Activated T-helper 1 cell treated with Interleukin-2 at 50 U/mL for 16 hours (primary cell): ENCODE results near the gene CACNA1C.

Experiments used
- DNase-seq: peaks from one replicate; pipeline ENCODE4 v3.0.0-alpha.2; 2020; ENCODE audit warnings: low read depth

The CACNA1C gene

GRCh38 chr12:2205996-2206395 lies 153.2 kb downstream of the CACNA1C start:
- no peak for DNase-seq

DNA sequence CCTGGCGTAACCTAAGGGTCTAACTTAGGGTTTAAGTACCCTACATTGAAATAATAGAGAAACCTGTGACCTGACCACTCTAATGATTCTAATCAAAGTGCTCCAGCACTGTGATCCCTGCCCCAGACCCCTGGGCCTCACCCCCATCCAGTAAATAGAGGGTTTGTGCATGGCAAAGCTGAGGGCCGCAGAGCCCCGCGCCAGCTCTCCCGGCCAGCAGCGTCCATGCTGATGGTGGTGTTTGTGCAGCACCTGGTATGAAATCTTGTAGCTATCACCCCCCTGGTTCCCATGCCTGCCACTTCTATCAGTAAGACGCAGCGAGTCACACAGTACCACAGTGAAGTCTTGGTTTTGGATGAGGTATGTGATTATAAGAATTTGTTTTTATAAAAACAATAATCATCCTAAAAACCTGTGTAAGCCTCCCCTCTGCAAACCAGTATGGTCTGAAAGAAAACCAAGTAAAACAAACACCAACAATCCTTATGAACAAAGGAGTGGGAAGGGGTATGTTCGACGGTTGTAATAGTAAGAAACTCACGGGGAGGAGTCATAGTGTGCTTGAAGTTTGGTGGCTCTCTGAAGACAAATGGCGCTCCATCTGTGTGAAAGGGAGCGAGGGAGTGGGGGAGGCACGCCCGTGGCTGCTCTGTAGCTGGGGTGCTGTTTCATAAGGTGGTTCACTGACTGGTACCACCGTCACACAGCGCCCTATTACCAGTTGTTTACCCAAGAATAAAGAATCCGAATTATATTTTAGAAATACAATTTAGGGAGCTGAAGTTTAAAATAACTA lies 156.2 kb downstream of the CACNA1C start:
- no peak for DNase-seq

GRCh38 chr12:2211119-2211518 lies 158.3 kb downstream of the CACNA1C start:
- DNase-seq, result no peak

DNA sequence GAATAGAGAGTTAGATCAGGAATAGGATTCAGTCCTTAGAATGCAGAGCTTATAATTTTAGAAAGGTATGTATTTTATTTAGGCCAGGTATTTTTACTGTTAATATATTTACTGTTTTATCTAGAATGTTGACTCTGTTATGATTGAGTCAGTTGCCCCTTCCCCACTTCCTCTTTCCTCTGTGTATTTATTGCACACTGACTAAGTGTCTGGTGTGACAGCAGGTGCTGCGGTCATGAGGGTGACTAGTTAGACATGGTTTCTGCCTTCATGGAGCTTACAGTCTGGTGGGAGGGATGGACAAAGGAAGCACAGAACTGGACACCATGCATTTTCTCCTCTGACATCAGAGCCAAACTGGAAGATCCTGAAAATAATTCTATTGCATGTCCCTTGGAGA lies 159.8 kb downstream of the CACNA1C start:
- no peak for DNase-seq

- DNase-seq, result no peak
These were observed 160.4 kb downstream of the CACNA1C start for GRCh38 chr12:2212971-2213869.

GRCh38 chr12:2214411-2214810 lies 161.6 kb downstream of the CACNA1C start:
- no peak for DNase-seq

DNA sequence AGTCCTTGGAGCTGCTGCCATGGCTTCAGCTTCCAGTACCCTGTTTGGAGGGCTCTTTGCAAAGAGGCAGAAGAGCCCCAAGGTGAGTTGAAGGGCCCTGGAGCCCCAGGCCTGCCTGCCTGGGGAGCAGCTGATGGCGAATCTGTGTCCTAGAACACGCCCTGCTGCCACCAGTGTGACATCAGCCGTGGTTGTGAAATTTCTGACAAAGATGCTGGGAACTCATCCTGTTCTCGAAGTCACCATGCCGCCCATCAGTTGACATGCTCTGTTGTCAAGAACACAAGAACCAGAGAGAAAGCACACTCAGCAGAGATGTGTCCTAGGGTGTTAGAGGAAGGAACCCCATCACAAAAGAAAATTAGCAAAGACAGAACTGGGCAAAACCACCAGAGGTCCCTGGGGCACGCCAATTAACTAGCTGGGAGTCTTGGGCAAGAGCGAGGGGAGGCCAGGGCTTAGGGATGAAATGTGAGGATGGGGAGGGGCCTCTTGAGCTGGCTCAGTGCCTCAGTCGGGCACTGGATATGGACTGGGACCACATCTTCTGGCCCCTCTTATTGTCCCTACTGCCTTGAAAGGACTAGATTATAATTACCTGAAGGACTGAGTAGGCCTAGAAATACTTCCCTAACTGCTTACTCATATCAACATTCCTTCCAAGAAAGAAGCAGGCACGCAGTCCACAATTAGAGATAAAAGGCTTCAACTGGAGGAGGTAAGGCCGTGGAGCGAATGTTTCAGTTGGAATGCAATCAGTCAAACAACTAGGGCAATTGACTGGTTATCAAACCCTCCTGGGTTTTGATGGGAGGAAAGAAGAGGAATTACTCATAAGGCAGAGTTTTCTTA lies 163.1 kb downstream of the CACNA1C start:
- no peak for DNase-seq

- DNase-seq, result no peak
These were observed 165.9 kb downstream of the CACNA1C start for GRCh38 chr12:2218706-2219105.

DNA sequence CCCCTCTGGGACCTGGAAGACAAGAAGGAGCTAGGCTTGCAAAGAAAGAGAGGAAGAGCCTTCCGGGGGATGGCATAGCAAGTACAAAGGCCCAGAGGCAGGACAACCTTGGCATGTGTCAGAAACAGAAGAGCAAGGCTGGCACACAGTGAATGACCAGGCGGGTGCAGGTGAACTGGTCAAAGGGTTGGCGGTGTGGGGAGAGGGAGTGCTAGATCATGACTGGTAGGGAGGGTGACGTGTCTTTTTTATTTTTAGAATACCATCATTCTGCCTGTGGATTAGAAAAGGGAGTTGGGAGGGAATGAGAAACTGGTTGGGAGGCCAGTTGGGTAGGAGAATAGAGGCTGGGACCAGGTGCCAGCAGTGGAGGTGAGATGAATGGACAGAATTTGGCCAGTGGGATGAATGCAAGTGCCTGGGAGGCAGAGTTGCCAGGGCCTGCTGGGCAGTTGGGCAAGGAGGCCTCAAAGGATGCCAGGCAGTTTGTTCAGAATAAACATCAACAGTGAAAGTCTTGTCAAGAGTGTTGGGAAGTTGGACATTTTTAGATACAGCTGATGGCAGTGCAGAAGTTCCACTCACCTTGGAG lies 168.3 kb downstream of the CACNA1C start:
- DNase-seq, result no peak

DNA sequence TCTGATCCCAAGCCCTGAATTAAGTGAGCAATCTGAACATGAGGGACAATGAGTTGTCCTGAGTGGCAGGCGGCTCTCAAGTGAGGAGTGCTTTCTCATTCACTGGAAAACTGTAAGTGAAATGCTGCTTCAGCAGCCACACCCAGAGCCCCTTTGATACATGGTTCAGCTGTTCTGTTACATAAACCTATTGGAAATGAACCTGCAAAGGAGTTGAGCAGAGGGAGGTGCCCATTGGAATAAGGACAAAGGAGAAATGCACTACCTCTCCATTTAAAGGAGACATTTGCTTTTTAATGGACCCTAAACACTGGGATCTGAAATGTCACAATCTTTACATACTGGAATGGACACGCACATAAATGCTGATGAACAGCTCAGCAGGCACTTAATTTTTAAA lies 169.9 kb downstream of the CACNA1C start:
- no peak for DNase-seq

- DNase-seq, result no peak
These were observed 172.2 kb downstream of the CACNA1C start for GRCh38 chr12:2224961-2225360.

GRCh38 chr12:2225696-2226095 lies 172.9 kb downstream of the CACNA1C start:
- DNase-seq, result no peak

DNA sequence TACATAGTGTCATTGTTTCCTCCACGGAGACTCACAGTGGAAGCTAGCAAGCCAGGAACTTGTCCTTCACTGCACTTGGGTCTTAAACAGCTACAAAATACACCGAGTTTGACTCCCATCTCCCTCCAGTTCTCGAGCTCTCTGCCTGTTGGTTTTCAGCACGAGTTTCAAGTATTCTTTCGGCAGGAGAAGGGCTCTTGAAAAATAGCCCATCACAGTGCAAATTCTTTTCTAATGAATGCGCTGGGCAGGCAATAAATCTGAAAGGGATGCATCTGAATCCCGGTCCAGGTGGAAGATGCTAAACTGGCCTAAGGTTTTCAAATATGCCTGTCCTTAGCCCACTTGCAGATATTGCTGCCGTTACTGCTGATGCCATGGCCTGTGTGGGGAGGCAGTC lies 173.9 kb downstream of the CACNA1C start:
- DNase-seq, result no peak

GRCh38 chr12:2227360-2227759 lies 174.6 kb downstream of the CACNA1C start:
- DNase-seq, result no peak

DNA sequence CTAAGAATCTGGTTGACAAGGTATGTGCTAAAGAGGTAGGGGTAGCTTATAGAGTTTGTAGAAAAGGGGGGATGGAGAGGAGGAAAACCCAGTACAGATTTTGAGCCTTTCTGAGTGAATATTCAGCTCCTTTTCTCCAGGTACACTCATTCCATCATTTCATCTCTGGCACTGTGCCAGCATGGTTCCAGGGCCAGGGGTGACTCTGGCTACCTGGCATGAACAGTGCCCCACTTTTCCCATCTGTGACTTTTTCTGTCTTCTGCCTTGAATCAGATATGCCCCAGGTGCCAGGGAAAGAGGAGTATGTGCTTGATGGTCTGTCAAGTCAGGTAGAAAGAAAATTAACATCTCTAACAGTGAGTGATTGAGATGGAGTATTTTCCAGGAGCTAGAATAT lies 175.7 kb downstream of the CACNA1C start:
- no peak for DNase-seq

- DNase-seq, result no peak
These were observed 177.1 kb downstream of the CACNA1C start for GRCh38 chr12:2229661-2230539.

DNA sequence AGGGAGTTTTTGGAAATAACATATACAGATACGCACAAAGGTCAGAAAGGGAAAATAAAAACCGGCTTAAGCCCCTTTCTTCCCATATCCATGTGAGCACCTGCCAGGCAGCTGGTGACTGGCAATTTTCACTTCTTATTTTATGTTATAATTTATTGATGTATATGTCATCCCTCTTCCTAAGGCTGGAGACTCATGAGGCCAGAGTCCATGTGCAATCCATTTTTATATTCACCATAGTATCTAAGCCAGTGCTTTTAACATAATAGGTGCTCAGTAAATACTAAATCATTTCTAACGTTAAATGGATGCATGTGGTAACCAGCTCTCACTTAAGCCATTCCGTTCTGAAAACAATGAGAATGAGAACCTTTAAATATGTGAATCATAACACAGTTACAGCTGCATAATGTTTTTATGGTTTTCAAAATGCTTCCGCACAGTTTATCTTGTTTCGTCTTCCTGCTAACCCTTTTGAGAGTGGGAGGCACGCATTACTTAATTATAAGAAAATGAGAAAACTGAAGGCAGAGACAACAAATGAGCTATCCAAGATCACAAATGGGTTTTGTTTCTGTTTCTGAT lies 178.3 kb downstream of the CACNA1C start:
- no peak for DNase-seq

- no peak for DNase-seq
These were observed 179.2 kb downstream of the CACNA1C start for GRCh38 chr12:2231956-2232355.

DNA sequence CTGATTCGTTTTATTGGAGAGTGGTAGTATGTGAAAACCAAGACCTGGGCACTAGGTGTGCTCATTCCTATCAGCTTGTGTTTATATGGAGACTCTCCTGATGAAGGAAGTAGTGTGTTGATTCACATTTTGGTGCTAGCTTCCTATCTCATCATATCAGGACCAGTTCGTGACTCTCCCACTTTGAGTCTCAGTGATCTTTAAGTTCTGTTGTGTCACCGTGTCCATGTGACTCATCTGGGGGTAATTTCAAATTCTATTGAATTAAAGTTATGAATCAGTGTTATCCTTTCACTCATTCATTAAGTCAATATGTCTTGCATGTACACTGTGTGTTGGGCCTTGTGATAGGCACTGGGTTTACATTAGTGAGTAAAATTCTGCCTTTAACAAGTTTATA lies 180.2 kb downstream of the CACNA1C start:
- no peak for DNase-seq

- no peak for DNase-seq
These were observed 181.3 kb downstream of the CACNA1C start for GRCh38 chr12:2234091-2234490.
